GM12878 (cell line): ENCODE measurements around the gene ERMARD. TPM values are rescaled to one million over a fixed set of nuclear protein-coding genes. Genes with fewer than 3 reads are reported as not detected.
A peak's percentile ranks its signal among the peaks of the same experiment; 100 is the strongest.

Source experiments
- ATAC-seq: fragments of 200-7000 bp; cut with Tn5 transposase; 3 replicates; pipeline ENCODE4 v1.9.1; 2020; ENCODE audit warnings: mild to moderate bottlenecking, moderate library complexity
- BruUV-seq: library from RNA; stranded (reverse); fragments of 400-500 nt; replicated peaks from 2 replicates; lab custom pipeline; 2021; lab: Mats Ljungman, UMichigan
- CTCF ChIA-PET: fragments of 300-600 bp; sonication (Branson Sonifier 250); formaldehyde crosslinking; extraction: SDS; loops from one replicate; lab custom pipeline; 2021; ENCODE audit warnings: inconsistent platforms; lab: Yijun Ruan, JAX
- POLR2A ChIA-PET: fragments of 350-600 bp; formaldehyde crosslinking; extraction: SDS; loops from one replicate; lab custom pipeline; 2021; ENCODE audit warnings: inconsistent platforms; lab: Charles Lee
- RAD21 ChIA-PET: fragments of 300-600 bp; sonication (Branson Sonifier 250); formaldehyde crosslinking; loops from one replicate; lab custom pipeline; 2023; ENCODE audit warnings: antibody characterized with exemption; ENCODE audit not compliant: unreplicated experiment; lab: Charles Lee
- SMC1A ChIA-PET: fragments of 300-600 bp; sonication (Branson Sonifier 250); formaldehyde crosslinking; loops from one replicate; lab custom pipeline; 2023; ENCODE audit not compliant: unreplicated experiment, uncharacterized antibody; lab: Charles Lee
- DNase-seq: peaks from one replicate; pipeline ENCODE4 v3.0.0-alpha.2; 2011; ENCODE audit warnings: low read depth, low spot score
- FAIRE-seq: peaks from 3 replicates; lab custom pipeline; 2011; peaks lifted over from hg19 to GRCh38; lab: Jason Lieb, UNC
- H2AFZ ChIP-seq: 2 replicates; pipeline ENCODE4 v1.6.0; 2011; ENCODE audit warnings: low read depth, low read length, control low read depth; ENCODE audit not compliant: control insufficient read depth
- H3K27ac ChIP-seq: 2 replicates; pipeline ENCODE4 v1.5.1; 2011; ENCODE audit warnings: control low read depth; ENCODE audit not compliant: control insufficient read depth, insufficient read depth
- H3K27me3 ChIP-seq, 2 experiments: replicated peaks in 1 of 2; 2 replicates each; pipeline versions ENCODE4 v1.6.0 to v1.6.1; 2011; ENCODE audit warnings: low read length in 1 of 2; ENCODE audit not compliant: control insufficient read depth in 2 of 2, insufficient read depth in 2 of 2
- H3K36me3 ChIP-seq, 2 experiments: 2 replicates each; pipeline ENCODE4 v1.5.1; 2011; ENCODE audit warnings: low read length in 1 of 2; ENCODE audit not compliant: control insufficient read depth in 2 of 2, insufficient read depth in 2 of 2
- H3K4me1 ChIP-seq: 2 replicates; pipeline ENCODE4 v1.6.1; 2011; ENCODE audit warnings: mild to moderate bottlenecking, low read length, moderate library complexity, mixed read lengths; ENCODE audit not compliant: control insufficient read depth, insufficient read depth
- H3K4me2 ChIP-seq: 2 replicates; pipeline ENCODE4 v1.6.0; 2011; ENCODE audit warnings: control low read depth; ENCODE audit not compliant: control insufficient read depth, insufficient read depth
- H3K4me3 ChIP-seq: fragments of 200-600 bp; sonication (generic); 2 replicates; pipeline ENCODE4 v1.5.1; 2016
- H3K79me2 ChIP-seq: 2 replicates; pipeline ENCODE4 v1.6.0; 2011; ENCODE audit warnings: low read length; ENCODE audit not compliant: control insufficient read depth, insufficient read depth
- H3K9ac ChIP-seq: 2 replicates; pipeline ENCODE4 v1.8.0; 2011; ENCODE audit warnings: low read length, control low read depth, mixed read lengths; ENCODE audit not compliant: control insufficient read depth, insufficient read depth
- H3K9me3 ChIP-seq: replicated peaks from 3 replicates; pipeline ENCODE4 v1.5.1; 2011; ENCODE audit warnings: mild to moderate bottlenecking, low read length; ENCODE audit not compliant: control insufficient read depth, insufficient read depth
- H4K20me1 ChIP-seq: 2 replicates; pipeline ENCODE4 v1.6.0; 2011; ENCODE audit not compliant: control insufficient read depth, insufficient read depth
- BHLHE40 ChIP-seq, 2 experiments: fragments of 450-650 bp in 1 of 2; IDR thresholded peaks; 2 replicates each; pipeline ENCODE4 v1.6.1; 2011 to 2017; ENCODE audit warnings: low read depth in 2 of 2, borderline replicate concordance in 1 of 2, improper control_type of control experiment in 1 of 2, low read length in 1 of 2, mild to moderate bottlenecking in 1 of 2
- CBX3 ChIP-seq: fragments of 200-600 bp; sonication (generic); IDR thresholded peaks from 2 replicates; pipeline ENCODE4 v1.6.1; 2016; ENCODE audit warnings: low read depth, borderline replicate concordance
- CTCF ChIP-seq, 3 experiments: IDR thresholded peaks in 2 of 3; conservative IDR thresholded peaks in 1 of 3; 2 replicates each; pipeline ENCODE4 v1.5.1; 2011; ENCODE audit warnings: low read depth in 3 of 3, low read length in 3 of 3, mild to moderate bottlenecking in 3 of 3, control low read depth in 2 of 3, moderate library complexity in 2 of 3, inconsistent platforms in 1 of 3, mixed read lengths in 1 of 3; ENCODE audit not compliant: control insufficient read depth in 2 of 3, insufficient read depth in 1 of 3; ENCODE audit errors: extremely low read depth in 1 of 3
- EED ChIP-seq: sonication (generic); IDR thresholded peaks from 2 replicates; pipeline ENCODE4 v1.6.1; 2016; ENCODE audit warnings: antibody characterized with exemption, low read depth
- GATAD2B ChIP-seq: fragments of 450-650 bp; conservative IDR thresholded peaks from 2 replicates; pipeline ENCODE4 v1.6.1; 2017; ENCODE audit warnings: low read depth, mild to moderate bottlenecking, moderate library complexity
- NR2C1 ChIP-seq: fragments of 450-650 bp; IDR thresholded peaks from 2 replicates; pipeline ENCODE4 v1.6.1; 2017; ENCODE audit warnings: antibody characterized with exemption, mild to moderate bottlenecking, moderate library complexity
- NR2F1 ChIP-seq: fragments of 450-650 bp; conservative IDR thresholded peaks from 2 replicates; pipeline ENCODE4 v1.6.1; 2017; ENCODE audit warnings: mild to moderate bottlenecking
- RAD21 ChIP-seq: IDR thresholded peaks from 2 replicates; pipeline ENCODE4 v1.6.1; 2011; ENCODE audit warnings: mild to moderate bottlenecking, low read depth, low read length, moderate library complexity; ENCODE audit not compliant: insufficient read depth
- RB1 ChIP-seq: fragments of 450-650 bp; formaldehyde crosslinking; IDR thresholded peaks from 2 replicates; pipeline ENCODE4 v1.6.1; 2017; ENCODE audit warnings: mild to moderate bottlenecking, borderline replicate concordance
- SMC3 ChIP-seq: IDR thresholded peaks from 2 replicates; pipeline ENCODE4 v1.6.1; 2011; ENCODE audit warnings: low read length, improper control_type of control experiment, borderline replicate concordance
- SPI1 ChIP-seq: IDR thresholded peaks from 2 replicates; pipeline ENCODE4 v1.6.1; 2011; ENCODE audit warnings: low read depth, mild to moderate bottlenecking, low read length, moderate library complexity, borderline replicate concordance; ENCODE audit not compliant: insufficient read depth
- YY1 ChIP-seq: IDR thresholded peaks from 2 replicates; pipeline ENCODE4 v1.6.1; 2011; ENCODE audit warnings: low read depth, mild to moderate bottlenecking, low read length
- ZBTB33 ChIP-seq: fragments of 450-650 bp; IDR thresholded peaks from 2 replicates; pipeline ENCODE4 v1.6.1; 2017; ENCODE audit warnings: mild to moderate bottlenecking
- WGBS: methylation state at CpG from one replicate; pipeline ENCODE4 v1.1.6; 2016; ENCODE audit warnings: low lambda C conversion rate; ENCODE audit not compliant: insufficient replicate concordance, insufficient coverage; ENCODE audit errors: missing lambda C conversion rate; 5-methylcytosine and 5-hydroxymethylcytosine counted together
- in situ Hi-C: fragments of 300-500 bp; cut with MboI; formaldehyde crosslinking; loops from 9 replicates; pipeline ENCODE4 v1.14.3; 2018; ENCODE audit warnings: mixed read lengths
- intact Hi-C: fragments of 100-400 bp; cut with micrococcal nuclease; formaldehyde crosslinking; loops from one replicate; pipeline ENCODE4 v1.14.2; 2022; ENCODE audit not compliant: unreplicated experiment
- polyA plus RNA-seq, 11 experiments: library from polyadenylated mRNA; depleted of rRNA in 4 of 11; unstranded in 6 of 11; stranded (reverse) in 5 of 11; fragments of >200 nt; fragmentation: Nextera tagmentation in 4 of 11; fragmentation: Illumina TruSeq in 1 of 11; extraction: Ambion mirVana in 4 of 11; extraction: Trizol in 1 of 11; gene quantifications; 1 replicate in 1 of 11; 2 replicates in 10 of 11; pipeline versions ENCODE4 v1.2.1 to v1.2.3, GENCODE V29; 2011 to 2016; ENCODE audit warnings: inconsistent platforms in 2 of 11, missing spikeins in 2 of 11, low read depth in 1 of 11
- total RNA-seq, 4 experiments: library from RNA; depleted of rRNA in 3 of 4; stranded (reverse); fragments of >200 nt in 3 of 4; fragmentation: Illumina TruSeq in 1 of 4; extraction: Trizol in 1 of 4; gene quantifications; 2 replicates each; pipeline versions ENCODE4 v1.2.1 to v1.2.3, GENCODE V29; 2013 to 2021

The ERMARD gene
- total and polyA plus RNA-seq, 10 of the 15 experiments (the other 5 are each of a cell fraction or from before 2014, with no cell fraction given), result 24.4 to 63.3 (median 34.1) TPM

- Histone ChIP-seq H3K9ac (no peak overlapping the region), H3K27me3 (peaks cover 3 to 4% of the 10 kb centered on the region in 2 experiments), H3K4me2 (peak overlapping the region; percentile 78), H4K20me1 (no peaks in the 10 kb centered on the region), H2AFZ (peak overlapping the region; percentile 53), H3K36me3 (no peaks in the 10 kb centered on the region), H3K4me3 (peak overlapping the region; percentile 45; the same call in 1 of the 2 replicates), H3K27ac (no peak overlapping the region), H3K79me2 (no peaks in the 10 kb centered on the region), H3K4me1 (peaks cover 4% of the 10 kb centered on the region; the same call in 1 of the 2 replicates), H3K9me3 (no peaks in the 10 kb centered on the region)
- WGBS, result 4% methylated on average over 61 of the region's 61 CpGs
- TF ChIP-seq RAD21 (peak; percentile 87), CTCF (IDR thresholded peaks at IDR 0.05 in 2 of 3, conservative IDR thresholded peaks at IDR 0.05 in 1 of 3; ENCODE audit: control insufficient read depth in 2 of 3, extremely low read depth in 1 of 3, insufficient read depth in 1 of 3, low read depth in 3 of 3, low read length in 3 of 3) (peak; percentile 89 to 96 (median 93)), ZBTB33 (no peak), GATAD2B (no peak), NR2C1 (peak; percentile 60), EED (0 out of 2 replicates have a peak, but pooled peaks have one; percentile 14), YY1 (peak; percentile 47; the same call in 1 of the 2 replicates), SPI1 (peak; percentile 33; the same call in 1 of the 2 replicates), BHLHE40 (IDR thresholded peaks at IDR 0.05; ENCODE audit: borderline replicate concordance in 1 of 2, low read depth in 2 of 2, low read length in 1 of 2) (peak; percentile 77 to 86; a peak in 3 of 4 replicates), CBX3 (no peak), NR2F1 (peak; percentile 73), SMC3 (peak; percentile 79), RB1 (peak; percentile 62; the same call in 1 of the 2 replicates)
- SMC1A ChIA-PET, result interaction anchor here (0.6 to 1.7 kb wide), 6 partner anchors 14 to 752 kb away, joined by 3 to 5 read pairs (median 4); no protein-coding TSS in a partner anchor
- FAIRE-seq (no peak), DNase-seq (no peak), ATAC-seq (peak; percentile 98)
- intact Hi-C loops, result loop anchor here (2.0 kb wide), 1 partner anchor 727 kb away; no protein-coding TSS in a partner anchor
- no TSS peak for BruUV-seq
- POLR2A ChIA-PET, result interaction anchor here (0.8 kb wide), 1 partner anchor 88 kb away, joined by 3 read pairs; no protein-coding TSS in a partner anchor
- in situ Hi-C loops, result loop anchor here (5.0 kb wide), 1 partner anchor 727 kb away; no protein-coding TSS in a partner anchor
- CTCF ChIA-PET, result interaction anchor here (0.7 to 4.2 kb wide), 19 partner anchors 8 to 910 kb away, joined by 3 to 35 read pairs (median 4); no protein-coding TSS in a partner anchor
- RAD21 ChIA-PET, result interaction anchor here (1.1 to 2.2 kb wide), 7 partner anchors 10 to 740 kb away, joined by 4 to 10 read pairs (median 5); no protein-coding TSS in a partner anchor
Measured at GRCh38 chr6:169789944-169790927, 38.8 kb downstream of the ERMARD start.
